ENCODE data around the gene OR13G1.
"Not testable (repeated sequence)": the region's sequence is repeated elsewhere in the genome, so short reads cannot be mapped to it uniquely, and the experiment has no call there.

The OR13G1 gene, protein sequence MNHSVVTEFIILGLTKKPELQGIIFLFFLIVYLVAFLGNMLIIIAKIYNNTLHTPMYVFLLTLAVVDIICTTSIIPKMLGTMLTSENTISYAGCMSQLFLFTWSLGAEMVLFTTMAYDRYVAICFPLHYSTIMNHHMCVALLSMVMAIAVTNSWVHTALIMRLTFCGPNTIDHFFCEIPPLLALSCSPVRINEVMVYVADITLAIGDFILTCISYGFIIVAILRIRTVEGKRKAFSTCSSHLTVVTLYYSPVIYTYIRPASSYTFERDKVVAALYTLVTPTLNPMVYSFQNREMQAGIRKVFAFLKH

DNA sequence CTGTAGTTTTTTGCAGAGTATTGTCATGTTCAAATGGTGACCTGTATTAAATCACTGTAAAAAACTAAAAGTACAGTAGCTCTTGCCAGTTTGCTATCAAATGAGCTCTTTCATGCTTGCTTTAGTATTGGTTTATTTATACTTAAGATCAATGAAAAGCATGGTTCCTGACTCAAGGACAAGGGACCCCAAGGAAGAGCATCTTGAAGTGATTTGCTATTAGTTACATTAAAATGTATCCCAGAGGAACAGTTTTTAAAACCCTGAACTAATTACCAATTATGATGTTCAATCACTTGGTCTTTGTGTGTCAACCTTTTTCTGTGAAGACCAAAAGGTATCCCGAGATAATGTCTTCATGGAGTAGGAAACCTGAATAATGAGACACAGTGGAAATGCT lies at the start of gene OR13G1:
OR13G1 (minus strand) TSS at position 101 of the 400 bp plus-strand sequence. CDS start 6,698 bp downstream, outside the sequence.
- DNase-seq (ENCODE audit: low read depth) = no peak

DNA sequence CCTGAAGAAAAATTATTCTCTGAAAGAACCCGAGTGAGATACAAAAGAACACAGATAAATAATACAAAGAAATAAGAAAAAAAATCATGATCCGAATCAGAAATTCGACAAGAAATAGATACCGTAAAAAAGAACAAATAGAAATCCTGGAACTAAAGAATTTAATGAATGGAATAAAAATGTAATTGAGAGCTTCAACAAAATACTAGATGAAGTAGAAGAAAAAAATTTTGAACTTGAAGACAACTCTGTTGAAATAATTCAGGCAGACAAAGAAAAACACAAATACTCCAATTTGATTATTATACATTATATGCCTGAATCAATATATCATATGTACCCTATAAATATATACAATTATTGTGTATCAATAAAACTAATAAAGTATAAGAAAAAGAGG lies 41.7 kb upstream of the OR13G1 start:
- DNase-seq (ENCODE audit: low read depth) = no peak

DNA sequence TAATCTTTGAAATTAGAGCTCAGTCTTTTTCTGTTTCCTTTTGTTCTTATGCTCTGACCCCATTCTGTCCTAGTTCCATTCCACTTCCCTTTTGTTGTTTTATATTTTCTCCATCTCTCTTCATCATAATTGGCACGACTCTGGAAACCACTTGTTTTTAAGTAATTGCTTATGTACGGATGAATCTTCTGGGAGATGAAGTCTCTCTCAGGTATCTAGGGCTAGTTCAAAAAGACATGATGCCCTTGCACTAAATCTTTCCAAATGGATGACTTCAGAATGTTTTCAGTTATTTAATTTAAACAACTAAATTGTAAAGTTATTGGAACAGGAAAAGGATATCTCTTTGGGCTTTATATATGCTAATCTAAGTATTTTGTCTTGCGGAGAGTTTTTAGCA lies 37.0 kb upstream of the OR13G1 start, which contains the start of gene OR6F1:
OR6F1 (minus strand) TSS at position 101 of the 400 bp plus-strand sequence. CDS start 3,891 bp downstream, outside the sequence.
- DNase-seq (ENCODE audit: low read depth) = no peak

DNA sequence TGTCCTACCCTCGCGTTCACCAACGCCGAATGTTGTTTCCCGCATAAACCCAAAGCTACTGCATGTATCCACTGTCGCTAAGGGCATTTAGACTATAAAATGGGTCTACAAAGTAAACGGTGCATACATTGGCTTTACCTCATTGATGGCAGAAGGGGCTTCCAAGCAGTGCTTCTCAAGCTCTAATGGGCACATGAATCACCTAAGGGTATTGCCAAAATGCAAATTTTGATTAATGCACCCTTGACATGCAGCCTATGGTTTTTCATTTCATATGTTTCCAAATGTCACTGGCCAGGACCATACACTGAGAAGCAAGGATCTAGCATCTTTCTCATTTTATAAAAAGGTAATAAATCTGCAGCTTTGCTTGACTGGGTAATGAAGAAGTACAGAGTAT lies 34.2 kb upstream of the OR13G1 start:
- DNase-seq (ENCODE audit: low read depth) = no peak

DNA sequence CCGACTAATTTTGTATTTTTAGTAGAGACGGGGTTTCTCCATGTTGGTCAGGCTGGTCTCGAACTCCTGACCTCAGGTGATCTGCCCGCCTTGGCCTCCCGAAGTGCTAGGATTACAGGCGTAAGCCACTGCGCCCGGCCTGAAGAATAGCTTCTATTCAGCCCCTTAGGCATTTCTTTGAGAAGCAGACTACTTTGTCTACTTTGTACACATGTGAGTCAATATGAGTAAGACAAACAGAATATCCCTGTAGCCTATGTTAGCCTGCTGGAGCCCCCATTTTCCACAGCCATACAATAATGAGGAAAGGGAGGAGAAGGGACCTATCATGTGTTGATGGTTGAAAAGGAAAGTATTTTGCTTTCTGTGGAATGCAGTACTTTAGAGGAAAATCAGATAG lies 31.1 kb upstream of the OR13G1 start:
- not testable (repeated sequence) for DNase-seq (ENCODE audit: low read depth)

DNA sequence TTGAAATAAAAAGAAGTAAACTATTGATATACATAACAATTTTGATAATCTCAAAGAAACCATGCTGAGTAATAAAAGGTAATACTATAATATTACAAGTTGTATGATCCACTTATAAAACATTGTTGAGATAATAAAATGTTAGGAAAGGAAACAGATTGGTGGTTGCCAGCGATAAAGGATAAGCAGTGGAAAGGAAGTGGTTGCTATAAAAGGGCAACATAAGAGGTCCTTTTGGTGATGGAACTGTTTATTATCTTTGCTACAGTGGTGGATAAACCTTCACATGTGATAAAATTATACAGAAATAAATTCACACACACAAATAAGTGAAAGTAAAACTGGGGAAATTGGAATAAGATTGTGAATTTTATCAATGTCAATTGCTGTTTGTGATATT lies 21.8 kb upstream of the OR13G1 start:
- DNase-seq (ENCODE audit: low read depth) = no peak

DNA sequence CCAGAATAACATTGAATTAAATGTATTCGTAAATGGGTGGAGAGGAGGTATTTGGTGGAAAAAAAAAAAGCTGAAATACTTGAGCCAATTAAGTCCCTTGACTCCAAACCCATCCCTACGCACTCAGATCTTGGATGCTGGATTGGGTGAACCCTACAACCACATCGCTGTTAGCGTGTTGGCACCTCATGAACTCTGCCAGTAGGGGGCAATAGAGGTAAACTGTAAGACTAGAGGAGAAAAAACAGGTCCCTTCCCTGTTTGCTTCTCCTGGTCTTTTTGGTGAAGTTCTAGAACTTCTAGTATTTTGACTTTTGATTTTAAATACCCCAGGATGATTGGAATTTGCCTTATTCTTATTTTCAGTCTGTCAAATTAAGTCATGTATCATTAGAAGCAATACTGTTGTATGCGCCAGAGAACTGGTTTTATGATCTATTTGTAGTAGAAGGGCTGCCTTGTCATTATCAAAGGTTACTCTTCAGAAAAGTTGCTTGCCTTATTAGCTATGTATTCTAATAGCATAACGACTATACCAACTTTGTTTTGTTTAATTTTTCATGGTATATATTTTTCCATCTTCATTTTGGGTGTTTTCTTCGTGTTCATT lies 1.9 kb upstream of the OR13G1 start:
- DNase-seq (ENCODE audit: low read depth) = no peak

DNA sequence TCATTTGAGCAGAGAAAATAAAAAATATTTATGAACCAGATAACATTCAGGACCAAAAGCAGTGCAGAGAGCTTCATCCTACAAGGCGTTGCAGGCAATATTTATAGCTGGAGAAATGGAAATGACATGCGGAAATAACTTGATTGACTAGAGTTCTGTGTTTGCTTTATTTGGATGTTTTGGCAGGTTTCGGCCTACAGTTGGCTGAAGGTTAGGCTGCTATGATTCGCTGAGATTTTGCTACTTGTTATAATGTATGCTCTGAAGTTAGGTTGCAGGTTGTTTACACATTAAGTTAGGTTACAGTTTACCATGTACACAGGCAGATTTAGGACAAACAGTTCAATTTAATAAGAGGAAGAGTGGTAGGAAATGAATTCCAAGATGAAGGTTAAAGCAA lies 632 bp upstream of the OR13G1 start:
- DNase-seq (ENCODE audit: low read depth) = no peak

DNA sequence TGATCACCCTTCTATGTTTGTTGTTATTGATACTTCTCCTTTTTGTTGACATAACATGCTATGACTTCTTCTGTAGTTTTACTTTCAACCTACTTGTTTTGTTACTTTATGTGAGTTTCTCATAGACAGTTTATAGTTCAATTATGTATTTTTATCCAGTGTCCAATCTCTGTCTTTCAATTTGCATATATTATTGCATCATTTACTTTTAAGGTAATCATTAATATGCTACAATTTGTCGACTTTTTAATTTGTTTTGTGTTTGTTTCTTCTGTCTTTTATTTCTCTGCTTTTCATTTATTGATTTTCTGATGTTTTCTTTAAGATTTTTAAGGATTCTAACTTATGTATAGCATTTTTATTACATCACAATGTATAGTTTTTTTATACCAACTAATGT lies 10.3 kb downstream of the OR13G1 start:
- DNase-seq (ENCODE audit: low read depth) = no peak

DNA sequence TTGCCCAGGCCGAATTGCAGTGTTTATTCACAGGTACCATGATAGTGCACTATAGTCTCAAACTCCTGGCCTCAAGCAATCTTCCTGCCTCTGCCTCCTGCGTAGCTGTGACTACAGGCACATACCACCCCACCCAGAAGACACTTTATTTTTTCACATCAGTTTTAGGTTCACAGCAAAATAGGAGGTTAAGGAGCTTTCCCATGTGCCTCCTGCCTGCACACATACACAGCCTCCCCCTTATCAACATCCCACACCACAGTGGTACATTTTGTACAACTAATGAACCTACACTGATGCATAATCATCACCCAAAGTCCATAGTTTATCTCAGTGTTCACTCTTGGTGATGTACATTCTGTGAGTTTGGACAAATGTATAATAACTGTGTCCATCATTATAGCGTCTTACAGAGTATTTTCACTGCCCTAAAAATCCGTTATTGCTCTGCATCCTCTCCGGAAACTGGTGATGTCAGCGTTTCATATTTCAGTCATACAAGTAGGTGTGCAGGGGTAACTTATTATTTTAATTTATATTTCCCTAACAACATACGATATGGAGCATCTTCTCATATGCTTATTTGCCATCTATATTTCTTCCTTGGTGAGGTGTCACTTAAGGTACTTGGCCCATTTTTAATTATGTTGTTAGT lies 23.2 kb downstream of the OR13G1 start:
- DNase-seq (ENCODE audit: low read depth) = no peak

DNA sequence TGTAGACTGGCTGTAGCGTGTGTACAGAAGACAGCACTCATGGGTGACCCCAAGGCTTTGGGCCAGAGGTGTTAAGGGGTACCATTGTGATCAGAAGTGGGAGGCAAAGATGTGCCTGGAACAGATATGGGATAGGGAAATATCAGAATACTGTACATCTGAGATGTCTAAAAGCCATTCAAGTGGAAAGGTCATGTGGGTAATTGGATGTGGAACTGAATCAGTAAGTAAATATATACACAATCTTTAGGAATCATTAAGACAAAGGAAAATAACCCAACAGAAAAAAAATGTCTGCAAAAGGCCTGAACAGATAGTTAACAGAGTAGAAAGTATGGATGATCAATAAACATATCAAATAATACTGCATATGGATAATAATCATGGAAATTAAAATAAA lies 26.5 kb downstream of the OR13G1 start:
- DNase-seq (ENCODE audit: low read depth) = no peak

DNA sequence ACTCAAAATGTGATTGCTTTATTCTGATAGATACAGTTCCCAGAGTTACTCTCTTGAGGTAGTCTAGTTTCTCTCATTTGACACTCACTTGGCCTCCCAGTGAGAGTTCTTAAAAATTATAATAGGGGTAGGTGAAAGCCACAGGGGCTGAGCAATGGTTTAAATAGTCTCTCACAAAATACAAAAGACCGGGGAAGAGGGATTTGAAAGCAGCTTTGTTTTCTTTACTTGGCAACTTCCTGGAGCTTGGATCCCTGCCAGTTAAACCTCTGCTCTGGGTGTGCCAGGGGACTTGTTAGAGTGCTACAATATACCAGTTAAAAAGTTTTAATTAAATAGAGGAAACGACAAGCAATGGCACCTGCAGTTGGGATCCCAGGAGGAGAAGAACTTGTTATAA lies 31.7 kb downstream of the OR13G1 start:
- DNase-seq (ENCODE audit: low read depth) = no peak

DNA sequence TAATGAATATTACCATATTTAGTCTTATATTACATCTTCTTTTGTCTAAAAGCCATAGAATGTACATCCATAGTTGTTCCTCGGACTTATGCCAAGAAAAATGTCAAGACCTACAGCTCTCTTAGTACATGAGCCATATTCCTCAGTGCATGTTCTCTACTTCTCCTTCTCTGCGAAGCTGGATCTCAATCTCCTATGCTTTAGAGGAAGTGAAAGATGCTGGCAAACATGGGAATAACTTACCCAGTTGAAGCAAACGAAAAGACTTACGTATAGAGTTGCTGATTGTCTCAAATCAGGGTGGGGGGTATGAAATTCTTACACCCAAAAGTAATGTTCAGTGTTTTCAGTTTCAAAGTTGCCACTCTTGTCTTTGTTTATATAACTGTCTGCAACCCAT lies 32.7 kb downstream of the OR13G1 start:
- no peak for DNase-seq (ENCODE audit: low read depth)

DNA sequence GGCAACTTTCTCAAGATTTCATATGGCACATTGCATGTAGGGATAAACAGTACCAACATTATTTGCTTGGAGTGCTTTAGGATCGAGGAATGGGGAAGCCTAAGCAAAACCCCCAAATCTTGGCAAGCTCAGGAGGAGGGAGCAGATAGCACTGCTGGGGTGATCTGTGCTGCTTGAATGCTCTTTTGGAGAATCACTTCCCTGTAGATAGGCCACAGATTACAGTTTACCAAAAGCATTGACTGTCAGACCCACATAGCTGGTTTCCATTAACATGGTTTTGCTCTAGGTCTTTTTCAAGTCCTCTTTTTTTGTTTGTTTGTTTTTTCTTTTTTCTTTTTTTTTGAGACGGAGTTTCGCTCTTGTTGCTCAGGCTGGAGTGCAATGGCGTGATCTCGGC lies 36.8 kb downstream of the OR13G1 start:
- DNase-seq (ENCODE audit: low read depth) = no peak

DNA sequence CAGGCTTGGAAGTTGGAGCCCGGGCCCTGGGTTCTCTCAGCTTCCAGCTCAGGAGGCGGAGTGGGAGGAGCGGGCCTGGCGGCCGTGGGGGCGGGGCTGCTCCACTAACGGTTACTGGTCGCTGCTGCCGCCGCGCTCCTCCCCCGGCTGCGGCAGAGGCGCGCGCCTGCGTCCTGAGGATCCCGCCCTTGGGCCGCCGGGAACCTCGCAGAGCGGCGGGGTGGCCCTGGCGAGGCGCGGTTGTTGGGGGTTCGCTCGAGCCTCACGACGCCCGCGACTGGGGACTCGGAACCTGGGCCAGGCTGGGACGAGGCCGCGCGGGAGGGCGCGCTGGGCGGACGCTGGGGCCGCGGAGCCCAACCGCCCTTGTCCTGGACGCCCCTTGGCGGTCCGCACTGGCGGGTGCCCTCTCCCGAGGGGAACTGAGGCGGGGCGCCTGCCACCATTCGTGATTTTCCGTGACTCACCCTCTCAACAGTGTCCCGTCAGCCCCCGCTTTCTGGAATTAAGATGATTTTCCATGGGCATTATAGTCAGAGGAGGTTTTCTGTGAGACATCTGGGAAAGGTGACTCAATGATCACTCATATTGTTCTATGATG lies 40.1 kb downstream of the OR13G1 start:
- no peak for DNase-seq (ENCODE audit: low read depth)

DNA sequence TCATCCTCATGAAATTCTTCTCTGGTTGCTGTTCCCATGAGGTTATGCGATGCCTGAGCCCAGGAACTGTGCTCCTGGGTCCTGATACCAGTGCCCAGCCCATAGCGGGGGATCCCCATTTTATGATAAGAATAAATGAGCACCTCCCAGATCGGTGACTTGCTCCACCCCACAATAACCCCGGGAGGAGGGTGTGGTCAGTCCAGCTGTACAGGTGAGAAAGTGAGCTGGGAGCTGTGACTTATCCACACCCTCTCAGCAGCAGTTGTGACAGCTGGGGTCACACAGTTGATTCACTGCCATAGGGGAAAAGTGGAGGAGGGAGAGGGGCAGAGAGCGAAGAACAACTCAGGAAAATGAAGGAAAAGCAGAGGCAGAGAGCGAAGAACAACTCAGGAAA lies 40.8 kb downstream of the OR13G1 start:
- DNase-seq (ENCODE audit: low read depth) = no peak

DNA sequence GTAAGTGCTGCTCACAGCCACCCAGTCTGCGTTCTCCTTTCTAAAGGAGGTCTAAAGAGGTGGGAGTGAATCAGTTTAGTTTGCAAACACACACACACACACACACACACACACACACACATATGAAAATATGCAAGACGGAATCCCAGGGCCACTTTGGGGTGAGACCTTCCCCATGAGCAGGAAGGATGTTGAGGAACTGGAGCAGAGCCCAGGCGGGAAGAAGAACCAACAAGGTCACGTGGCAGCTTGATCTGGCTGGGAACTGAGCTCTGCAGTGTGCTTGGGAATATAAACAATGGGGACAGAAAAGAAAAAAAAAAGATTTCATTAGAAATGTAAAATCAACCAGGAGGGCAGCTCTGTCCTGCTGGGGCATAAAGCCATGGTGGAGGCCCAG lies 41.5 kb downstream of the OR13G1 start:
- DNase-seq (ENCODE audit: low read depth) = no peak

DNA sequence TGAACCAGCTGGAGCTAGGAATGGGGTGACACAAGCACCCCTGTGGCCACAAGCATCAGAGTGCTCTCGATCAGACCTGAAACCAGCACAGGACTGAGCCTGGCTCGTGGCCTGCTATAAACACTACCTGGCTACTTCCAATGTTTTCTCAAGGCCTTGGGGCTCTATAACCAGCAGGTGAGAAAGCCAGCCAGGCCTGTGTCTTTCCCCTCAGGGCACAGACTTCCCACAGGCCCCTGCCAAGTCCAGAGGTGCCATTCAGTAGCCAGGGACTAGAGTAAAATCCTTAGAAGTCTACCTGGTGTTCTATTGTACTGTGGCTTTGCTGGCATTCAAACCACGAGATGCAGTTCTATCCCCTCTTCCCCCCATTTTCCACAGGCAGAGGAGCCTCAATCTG lies 51.6 kb downstream of the OR13G1 start:
- no peak for DNase-seq (ENCODE audit: low read depth)

All from T-helper 22 cell (primary cell).